Measurements from ENCODE around the gene SPAG16.

The SPAG16 gene

GRCh38 chr2:213286161-213286560 is 1.9 kb downstream of the SPAG16 start:
- H3K36me3 ChIP-seq (ENCODE audit: insufficient read depth, insufficient read length, low read length) = peaks cover 16% of the 10 kb centered on the region
- no peak for TF ChIP-seq SUZ12 (IDR thresholded peaks at IDR 0.05; ENCODE audit: extremely low read depth, insufficient read depth, insufficient read length)
- no peak for TF ChIP-seq YY1 (IDR thresholded peaks at IDR 0.05; ENCODE audit: insufficient read depth, insufficient read length)
- TF ChIP-seq ZNF274 (IDR thresholded peaks at IDR 0.05; ENCODE audit: low read depth, low read length) = no peak
- no peak overlapping the region for H3K4me3 ChIP-seq (ENCODE audit: insufficient read length, low read depth)
- no peak overlapping the region for H3K9ac ChIP-seq (ENCODE audit: insufficient read length, low read depth)
- H3K9me3 ChIP-seq (ENCODE audit: insufficient read depth, low read length) = no peaks in the 10 kb centered on the region
- H3K4me1 ChIP-seq (ENCODE audit: insufficient read depth, insufficient read length) = no peaks in the 10 kb centered on the region
- DNase-seq (ENCODE audit: low read depth, low spot score) = no peak
- no peaks in the 10 kb centered on the region for H3K27me3 ChIP-seq (ENCODE audit: insufficient read depth, insufficient read length)

DNA sequence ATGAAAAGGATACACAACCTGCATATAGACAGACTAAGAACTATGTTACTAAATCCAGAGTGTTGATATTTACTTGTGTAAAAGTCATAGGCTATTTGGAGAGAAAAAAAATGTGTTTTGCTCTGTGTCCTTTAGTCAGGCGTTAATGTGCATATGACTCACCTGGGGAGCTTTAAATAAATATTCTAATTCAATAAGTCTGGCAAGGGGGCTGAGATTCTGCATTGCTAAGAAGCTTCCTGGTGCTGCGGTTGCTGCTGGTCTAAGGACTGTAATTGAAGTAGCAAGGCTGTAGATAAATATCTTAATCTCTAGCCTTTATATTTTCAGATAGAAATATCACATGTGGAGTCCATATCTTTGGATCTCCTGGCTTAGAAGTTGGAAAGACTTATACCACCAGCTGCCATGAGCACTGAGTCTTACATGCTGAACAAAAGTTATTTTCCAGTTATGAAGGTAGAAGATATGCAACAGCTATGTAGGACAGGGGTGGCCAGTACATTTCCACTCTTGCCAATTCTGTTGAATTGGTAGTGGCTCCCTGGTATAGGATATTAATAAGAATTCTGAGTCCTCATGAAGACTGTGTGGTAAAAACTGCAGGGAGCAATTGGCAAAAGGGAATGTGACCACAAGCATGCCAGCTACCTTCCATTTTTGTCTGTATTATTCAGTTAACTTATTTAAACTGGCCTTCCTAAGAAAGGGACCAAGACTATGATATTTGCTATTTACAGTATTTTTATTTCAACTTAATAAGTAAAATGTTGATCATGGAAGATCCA is 4.8 kb downstream of the SPAG16 start:
- Histone ChIP-seq H3K4me1 (ENCODE audit: insufficient read depth, insufficient read length) (no peaks in the 10 kb centered on the region), H3K4me3 (ENCODE audit: insufficient read length, low read depth) (no peak overlapping the region), H3K36me3 (ENCODE audit: insufficient read depth, insufficient read length, low read length) (peaks cover 22% of the 10 kb centered on the region), H3K27me3 (ENCODE audit: insufficient read depth, insufficient read length) (no peaks in the 10 kb centered on the region), H3K9ac (ENCODE audit: insufficient read length, low read depth) (no peak overlapping the region), H3K9me3 (ENCODE audit: insufficient read depth, low read length) (no peaks in the 10 kb centered on the region)
- no peak for DNase-seq (ENCODE audit: low read depth, low spot score)
- TF ChIP-seq ZNF274 (IDR thresholded peaks at IDR 0.05; ENCODE audit: low read depth, low read length) (no peak), YY1 (IDR thresholded peaks at IDR 0.05; ENCODE audit: insufficient read depth, insufficient read length) (no peak), SUZ12 (IDR thresholded peaks at IDR 0.05; ENCODE audit: extremely low read depth, insufficient read depth, insufficient read length) (no peak)

DNA sequence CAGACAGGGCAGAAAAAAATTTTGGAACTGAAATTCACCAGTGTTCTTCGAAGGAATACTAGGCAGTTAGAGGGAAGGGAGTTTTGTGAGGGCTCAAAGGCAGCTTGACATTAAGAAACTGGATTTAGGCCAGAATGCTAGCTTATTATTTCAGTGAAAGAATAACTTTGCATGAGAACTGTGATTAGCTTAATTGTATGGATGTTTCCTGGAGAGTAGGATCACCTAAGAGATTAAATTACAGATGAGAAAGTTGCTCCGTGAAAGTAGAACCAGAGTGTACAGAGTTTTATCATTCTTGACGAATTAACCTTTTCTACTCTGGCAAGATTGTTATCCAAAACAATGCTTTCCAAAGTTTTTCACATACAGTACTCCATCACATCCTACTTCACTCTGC is 6.2 kb downstream of the SPAG16 start:
- Histone ChIP-seq H3K4me1 (ENCODE audit: insufficient read depth, insufficient read length) (no peaks in the 10 kb centered on the region), H3K9me3 (ENCODE audit: insufficient read depth, low read length) (no peaks in the 10 kb centered on the region), H3K4me3 (ENCODE audit: insufficient read length, low read depth) (no peak overlapping the region), H3K36me3 (ENCODE audit: insufficient read depth, insufficient read length, low read length) (peaks cover 22% of the 10 kb centered on the region), H3K27me3 (ENCODE audit: insufficient read depth, insufficient read length) (no peaks in the 10 kb centered on the region), H3K9ac (ENCODE audit: insufficient read length, low read depth) (no peak overlapping the region)
- no peak for DNase-seq (ENCODE audit: low read depth, low spot score)
- TF ChIP-seq SUZ12 (IDR thresholded peaks at IDR 0.05; ENCODE audit: extremely low read depth, insufficient read depth, insufficient read length) (no peak), ZNF274 (IDR thresholded peaks at IDR 0.05; ENCODE audit: low read depth, low read length) (no peak), YY1 (IDR thresholded peaks at IDR 0.05; ENCODE audit: insufficient read depth, insufficient read length) (no peak)

- no peaks in the 10 kb centered on the region for H3K9me3 ChIP-seq (ENCODE audit: insufficient read depth, low read length)
- no peak overlapping the region for H3K4me3 ChIP-seq (ENCODE audit: insufficient read length, low read depth)
- no peaks in the 10 kb centered on the region for H3K4me1 ChIP-seq (ENCODE audit: insufficient read depth, insufficient read length)
- no peak for DNase-seq (ENCODE audit: low read depth, low spot score)
- no peak for TF ChIP-seq ZNF274 (IDR thresholded peaks at IDR 0.05; ENCODE audit: low read depth, low read length)
- TF ChIP-seq SUZ12 (IDR thresholded peaks at IDR 0.05; ENCODE audit: extremely low read depth, insufficient read depth, insufficient read length) = no peak
- no peak for TF ChIP-seq YY1 (IDR thresholded peaks at IDR 0.05; ENCODE audit: insufficient read depth, insufficient read length)
- no peaks in the 10 kb centered on the region for H3K27me3 ChIP-seq (ENCODE audit: insufficient read depth, insufficient read length)
- H3K9ac ChIP-seq (ENCODE audit: insufficient read length, low read depth) = no peak overlapping the region
- H3K36me3 ChIP-seq (ENCODE audit: insufficient read depth, insufficient read length, low read length) = peaks cover 25% of the 10 kb centered on the region
Measured at GRCh38 chr2:213296270-213296669, 12.0 kb downstream of the SPAG16 start.

- DNase-seq (ENCODE audit: low read depth, low spot score) = no peak
- H3K36me3 ChIP-seq (ENCODE audit: insufficient read depth, insufficient read length, low read length) = peaks cover 19% of the 10 kb centered on the region
- peaks cover 27% of the 10 kb centered on the region for H3K9me3 ChIP-seq (ENCODE audit: insufficient read depth, low read length)
- H3K4me1 ChIP-seq (ENCODE audit: insufficient read depth, insufficient read length) = no peaks in the 10 kb centered on the region
- no peak overlapping the region for H3K4me3 ChIP-seq (ENCODE audit: insufficient read length, low read depth)
- H3K27me3 ChIP-seq (ENCODE audit: insufficient read depth, insufficient read length) = no peaks in the 10 kb centered on the region
- TF ChIP-seq YY1 (IDR thresholded peaks at IDR 0.05; ENCODE audit: insufficient read depth, insufficient read length) = no peak
- no peak for TF ChIP-seq SUZ12 (IDR thresholded peaks at IDR 0.05; ENCODE audit: extremely low read depth, insufficient read depth, insufficient read length)
- TF ChIP-seq ZNF274 (IDR thresholded peaks at IDR 0.05; ENCODE audit: low read depth, low read length) = no peak
- no peak overlapping the region for H3K9ac ChIP-seq (ENCODE audit: insufficient read length, low read depth)
Measured at GRCh38 chr2:213306316-213306942, 22.2 kb downstream of the SPAG16 start.

DNA sequence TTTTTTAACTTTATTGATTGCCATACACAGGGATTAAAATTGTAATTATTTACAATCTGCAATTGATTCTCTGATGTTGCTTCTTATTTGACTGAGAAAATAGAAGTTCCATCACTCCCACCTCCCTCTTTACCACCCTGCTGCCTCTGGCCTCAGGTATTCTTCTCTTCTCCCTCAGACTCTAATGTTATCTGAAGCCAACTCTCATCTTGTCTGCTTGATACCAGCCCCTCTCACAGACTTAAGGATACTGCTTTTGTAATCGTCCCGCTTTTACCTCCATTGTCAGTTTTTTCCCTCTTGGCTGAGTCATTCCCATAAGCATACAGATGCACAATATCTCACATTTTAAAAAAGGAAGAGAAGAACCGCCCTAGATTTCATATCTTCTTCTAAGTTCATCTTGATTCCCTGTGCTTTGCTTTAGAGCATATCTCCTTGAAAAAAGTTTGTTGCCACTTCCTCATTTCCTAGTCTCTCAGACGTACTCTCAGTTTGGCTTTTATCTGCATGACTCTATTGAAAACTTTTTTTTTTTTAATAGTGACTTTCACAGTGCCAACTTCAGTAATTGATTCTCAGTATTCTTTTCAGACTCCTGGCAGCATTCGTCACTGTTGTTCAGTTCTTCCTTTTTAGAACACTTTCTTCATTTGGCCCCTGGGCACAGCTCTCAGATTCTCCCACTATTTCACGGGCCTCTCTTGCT is 31.1 kb downstream of the SPAG16 start:
- Histone ChIP-seq H3K27me3 (ENCODE audit: insufficient read depth, insufficient read length) (no peaks in the 10 kb centered on the region), H3K4me1 (ENCODE audit: insufficient read depth, insufficient read length) (no peaks in the 10 kb centered on the region), H3K36me3 (ENCODE audit: insufficient read depth, insufficient read length, low read length) (peaks cover 10% of the 10 kb centered on the region), H3K9me3 (ENCODE audit: insufficient read depth, low read length) (no peaks in the 10 kb centered on the region), H3K9ac (ENCODE audit: insufficient read length, low read depth) (no peak overlapping the region), H3K4me3 (ENCODE audit: insufficient read length, low read depth) (no peak overlapping the region)
- TF ChIP-seq YY1 (IDR thresholded peaks at IDR 0.05; ENCODE audit: insufficient read depth, insufficient read length) = no peak
- no peak for TF ChIP-seq SUZ12 (IDR thresholded peaks at IDR 0.05; ENCODE audit: extremely low read depth, insufficient read depth, insufficient read length)
- TF ChIP-seq ZNF274 (IDR thresholded peaks at IDR 0.05; ENCODE audit: low read depth, low read length) = no peak
- DNase-seq (ENCODE audit: low read depth, low spot score) = no peak

All from NT2/D1 (cell line).